ENCODE measurements around the gene DNM1. TPM values are rescaled to one million over a fixed set of nuclear protein-coding genes. Genes with fewer than 3 reads are reported as not detected.

DNM1 gene
- total and polyA plus RNA-seq, 7 donors, result 0.46 to 40.2 (median 9.3) TPM

- H3K4me3 ChIP-seq, result no peak overlapping the region
- 92 to 95% methylated on average over 8 of the region's 8 CpGs for WGBS, 2 donors
- no peak for TF ChIP-seq CTCF (IDR thresholded peaks at IDR 0.05)
- H3K36me3 ChIP-seq, result peaks cover 34 to 87% (median 53%) of the 10 kb centered on the region in 4 donors
- no peak overlapping the region for H3K27ac ChIP-seq
- H3K9me3 ChIP-seq, result no peaks in the 10 kb centered on the region
- H3K4me1 ChIP-seq, result no peaks in the 10 kb centered on the region
- no peaks in the 10 kb centered on the region for H3K27me3 ChIP-seq
- intact Hi-C loops (cut with DNase I), result no loop called here
- DNase-seq, result no peak
Observed at GRCh38 chr9:128169492-128169891, 33.7 kb upstream of the DNM1 start.

GRCh38 chr9:128169925-128170324 lies 33.3 kb upstream of the DNM1 start:
- Histone ChIP-seq H3K4me1 (no peaks in the 10 kb centered on the region), H3K4me3 (no peak overlapping the region), H3K27me3 (no peaks in the 10 kb centered on the region), H3K9me3 (no peaks in the 10 kb centered on the region), H3K36me3 (peaks cover 30 to 87% (median 54%) of the 10 kb centered on the region in 4 donors), H3K27ac (no peak overlapping the region)
- WGBS, 2 donors, result 94 to 96% methylated on average over 8 of the region's 8 CpGs
- no peak for DNase-seq
- intact Hi-C loops (cut with DNase I), result no loop called here
- no peak for TF ChIP-seq POLR2AphosphoS5 (IDR thresholded peaks at IDR 0.05)
- no peak for TF ChIP-seq CTCF (IDR thresholded peaks at IDR 0.05)
- no peak for TF ChIP-seq POLR2A (IDR thresholded peaks at IDR 0.05)
- no peak for TF ChIP-seq EP300 (IDR thresholded peaks at IDR 0.05)

- 73 to 91% methylated on average over 4 of the region's 4 CpGs for WGBS, 2 donors
- H3K4me3 ChIP-seq, result no peak overlapping the region
- H3K27me3 ChIP-seq, result no peaks in the 10 kb centered on the region
- TF ChIP-seq POLR2AphosphoS5 (IDR thresholded peaks at IDR 0.05) (no peak), EP300 (IDR thresholded peaks at IDR 0.05) (no peak), CTCF (IDR thresholded peaks at IDR 0.05) (no peak), POLR2A (IDR thresholded peaks at IDR 0.05) (no peak)
- peak overlapping the region in 1 of 4 donors; percentile 59 for H3K27ac ChIP-seq
- no peaks in the 10 kb centered on the region for H3K4me1 ChIP-seq
- H3K36me3 ChIP-seq, result peaks cover 36 to 87% (median 52%) of the 10 kb centered on the region in 4 donors
- DNase-seq, result no peak
- H3K9me3 ChIP-seq, result no peaks in the 10 kb centered on the region
- intact Hi-C loops (cut with DNase I), result no loop called here
Observed at GRCh38 chr9:128174062-128174461, 29.1 kb upstream of the DNM1 start.

- H3K27me3 ChIP-seq, result no peaks in the 10 kb centered on the region
- TF ChIP-seq POLR2AphosphoS5 (IDR thresholded peaks at IDR 0.05), result no peak
- TF ChIP-seq EP300 (IDR thresholded peaks at IDR 0.05), result no peak
- no peak for TF ChIP-seq POLR2A (IDR thresholded peaks at IDR 0.05)
- TF ChIP-seq CTCF (IDR thresholded peaks at IDR 0.05), result no peak
- WGBS, 2 donors, result 86 to 90% methylated on average over 8 of the region's 8 CpGs
- H3K4me1 ChIP-seq, result no peaks in the 10 kb centered on the region
- DNase-seq, result no peak
- H3K36me3 ChIP-seq, result peaks cover 37 to 87% (median 51%) of the 10 kb centered on the region in 4 donors
- H3K9me3 ChIP-seq, result no peaks in the 10 kb centered on the region
- H3K27ac ChIP-seq, result peak overlapping the region in 2 of 4 donors; percentile 12 to 59
- H3K4me3 ChIP-seq, result no peak overlapping the region
- intact Hi-C loops (cut with DNase I), result no loop called here
Observed at GRCh38 chr9:128175102-128175563, 28.0 kb upstream of the DNM1 start.

GRCh38 chr9:128175726-128176125 lies 27.5 kb upstream of the DNM1 start:
- Histone ChIP-seq H3K27me3 (no peaks in the 10 kb centered on the region), H3K9me3 (no peaks in the 10 kb centered on the region), H3K4me1 (no peaks in the 10 kb centered on the region), H3K4me3 (no peak overlapping the region), H3K27ac (peak overlapping the region in 2 of 4 donors; percentile 12 to 59), H3K36me3 (peaks cover 43 to 87% (median 56%) of the 10 kb centered on the region in 4 donors)
- WGBS, 2 donors, result 95 to 96% methylated on average over 2 of the region's 2 CpGs
- intact Hi-C loops (cut with DNase I), result no loop called here
- no peak for DNase-seq
- TF ChIP-seq EP300 (IDR thresholded peaks at IDR 0.05) (no peak), CTCF (IDR thresholded peaks at IDR 0.05) (no peak), POLR2A (IDR thresholded peaks at IDR 0.05) (no peak), POLR2AphosphoS5 (IDR thresholded peaks at IDR 0.05) (no peak)
